ENCODE data around the gene KAT2B. TPM values are rescaled to one million over a fixed set of nuclear protein-coding genes. Genes with fewer than 3 reads are reported as not detected.

The KAT2B gene
- total and polyA plus RNA-seq, 12 donors = 5.4 to 32.2 (median 20.9) TPM

DNA sequence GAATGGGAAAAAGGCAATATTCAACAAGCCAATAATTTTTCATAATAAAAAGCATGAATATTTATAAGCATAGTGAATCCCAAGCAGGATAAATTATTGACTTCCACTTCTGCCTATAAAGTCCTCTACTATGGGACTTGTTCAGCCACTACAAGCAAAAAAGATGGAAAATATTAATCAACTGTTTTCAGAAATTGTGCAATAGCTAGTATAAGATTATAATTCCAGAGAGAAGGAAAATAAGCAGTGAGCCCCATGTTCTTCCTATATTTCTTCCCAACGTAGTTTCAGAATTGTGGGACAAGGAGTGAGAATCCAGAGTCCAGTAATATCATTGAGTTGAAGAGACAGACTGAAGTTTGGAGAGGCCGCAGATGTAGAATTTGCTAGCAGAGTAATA lies 121.5 kb downstream of the KAT2B start:
- no peak for TF ChIP-seq POLR2A (IDR thresholded peaks at IDR 0.05)
- TF ChIP-seq, protein P1, sequence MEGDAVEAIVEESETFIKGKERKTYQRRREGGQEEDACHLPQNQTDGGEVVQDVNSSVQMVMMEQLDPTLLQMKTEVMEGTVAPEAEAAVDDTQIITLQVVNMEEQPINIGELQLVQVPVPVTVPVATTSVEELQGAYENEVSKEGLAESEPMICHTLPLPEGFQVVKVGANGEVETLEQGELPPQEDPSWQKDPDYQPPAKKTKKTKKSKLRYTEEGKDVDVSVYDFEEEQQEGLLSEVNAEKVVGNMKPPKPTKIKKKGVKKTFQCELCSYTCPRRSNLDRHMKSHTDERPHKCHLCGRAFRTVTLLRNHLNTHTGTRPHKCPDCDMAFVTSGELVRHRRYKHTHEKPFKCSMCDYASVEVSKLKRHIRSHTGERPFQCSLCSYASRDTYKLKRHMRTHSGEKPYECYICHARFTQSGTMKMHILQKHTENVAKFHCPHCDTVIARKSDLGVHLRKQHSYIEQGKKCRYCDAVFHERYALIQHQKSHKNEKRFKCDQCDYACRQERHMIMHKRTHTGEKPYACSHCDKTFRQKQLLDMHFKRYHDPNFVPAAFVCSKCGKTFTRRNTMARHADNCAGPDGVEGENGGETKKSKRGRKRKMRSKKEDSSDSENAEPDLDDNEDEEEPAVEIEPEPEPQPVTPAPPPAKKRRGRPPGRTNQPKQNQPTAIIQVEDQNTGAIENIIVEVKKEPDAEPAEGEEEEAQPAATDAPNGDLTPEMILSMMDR (IDR thresholded peaks at IDR 0.05) = no peak
- no peak overlapping the region for H3K4me3 ChIP-seq
- no peaks in the 10 kb centered on the region for H3K36me3 ChIP-seq (replicated peaks in 1 of 2)
- no peaks in the 10 kb centered on the region for H3K4me1 ChIP-seq (replicated peaks in 1 of 2)
- H3K9me3 ChIP-seq (replicated peaks in 1 of 3) = no peaks in the 10 kb centered on the region
- intact Hi-C loops (cut with DNase I) = no loop called here
- DNase-seq = no peak
- H3K27ac ChIP-seq = no peak overlapping the region
- H3K27me3 ChIP-seq = no peaks in the 10 kb centered on the region
- 91 to 98% (median 95%) methylated on average over 2 of the region's 2 CpGs for WGBS, 4 donors

- Histone ChIP-seq H3K27ac (no peak overlapping the region), H3K27me3 (no peaks in the 10 kb centered on the region), H3K4me3 (no peak overlapping the region), H3K4me1 (replicated peaks in 1 of 2) (no peaks in the 10 kb centered on the region), H3K9me3 (replicated peaks in 1 of 3) (no peaks in the 10 kb centered on the region), H3K36me3 (replicated peaks in 1 of 2) (no peaks in the 10 kb centered on the region)
- 89 to 97% (median 94%) methylated on average over 4 of the region's 4 CpGs for WGBS, 4 donors
- intact Hi-C loops (cut with DNase I) = no loop called here
- DNase-seq = no peak
- TF ChIP-seq POLR2A (IDR thresholded peaks at IDR 0.05) = no peak
- TF ChIP-seq, protein P1 (IDR thresholded peaks at IDR 0.05) = no peak
These were observed 133.7 kb downstream of the KAT2B start for GRCh38 chr3:20173844-20174410.

GRCh38 chr3:20181276-20181675 lies 141.0 kb downstream of the KAT2B start:
- 83 to 85% (median 84%) methylated on average over 3 of the region's 3 CpGs for WGBS, 4 donors
- Histone ChIP-seq H3K27ac (no peak overlapping the region), H3K36me3 (replicated peaks in 1 of 2) (no peaks in the 10 kb centered on the region), H3K4me1 (replicated peaks in 1 of 2) (peaks cover 0 to 5% of the 10 kb centered on the region in 2 donors), H3K9me3 (replicated peaks in 1 of 3) (no peaks in the 10 kb centered on the region), H3K27me3 (no peaks in the 10 kb centered on the region), H3K4me3 (no peak overlapping the region)
- DNase-seq = no peak
- intact Hi-C loops (cut with DNase I) = loop anchor here in 1 of 2 donors (10.0 kb wide), 1 partner anchor 136 kb away; the partner anchor contains the start of gene KAT2B
- TF ChIP-seq, protein P1 (IDR thresholded peaks at IDR 0.05) = no peak
- TF ChIP-seq POLR2A (IDR thresholded peaks at IDR 0.05) = no peak

- intact Hi-C loops (cut with DNase I) = loop anchor here in 1 of 2 donors (10.0 kb wide), 1 partner anchor 137 kb away; the partner anchor contains the start of gene KAT2B
- Histone ChIP-seq H3K4me3 (no peak overlapping the region), H3K4me1 (replicated peaks in 1 of 2) (peaks cover 0 to 7% of the 10 kb centered on the region in 2 donors), H3K36me3 (replicated peaks in 1 of 2) (no peaks in the 10 kb centered on the region), H3K27ac (no peak overlapping the region), H3K27me3 (no peaks in the 10 kb centered on the region), H3K9me3 (replicated peaks in 1 of 3) (no peaks in the 10 kb centered on the region)
- no peak for DNase-seq
- no peak for TF ChIP-seq POLR2A (IDR thresholded peaks at IDR 0.05)
- TF ChIP-seq, protein P1 (IDR thresholded peaks at IDR 0.05) = no peak
- 94 to 98% (median 95%) methylated on average over 4 of the region's 4 CpGs for WGBS, 4 donors
These were observed 142.0 kb downstream of the KAT2B start for GRCh38 chr3:20182206-20182605.
